ENCODE measurements around the gene TRMT11.

Gene TRMT11

DNA sequence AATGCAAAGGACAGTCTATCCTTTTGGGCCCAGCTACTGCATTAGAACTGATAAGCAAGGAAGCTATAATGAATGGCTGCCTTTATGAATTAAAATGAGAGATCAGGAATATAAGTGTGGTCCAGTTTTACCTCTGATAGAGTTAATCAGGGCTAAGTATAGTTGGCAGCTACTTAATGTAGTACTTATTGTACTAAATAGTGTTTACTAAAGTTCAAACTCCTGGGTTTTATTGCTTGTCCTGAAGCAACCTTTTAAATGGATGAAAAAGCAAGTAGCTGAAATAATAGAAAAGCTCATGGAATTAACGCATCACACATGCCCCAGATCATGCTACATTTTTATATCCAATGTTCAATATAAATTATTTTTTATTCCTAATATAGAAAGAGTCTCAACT lies 5.3 kb downstream of the TRMT11 start:
- H3K27ac ChIP-seq (ENCODE audit: low read length): no peak overlapping the region
- H3K9me3 ChIP-seq (ENCODE audit: control insufficient read depth in 2 of 2, low read length in 2 of 2): no peaks in the 10 kb centered on the region
- no peaks in the 10 kb centered on the region for H3K27me3 ChIP-seq (ENCODE audit: control insufficient read depth in 1 of 2, insufficient read depth in 2 of 2, low read length in 2 of 2)
- no peaks in the 10 kb centered on the region for H3K4me1 ChIP-seq (ENCODE audit: control insufficient read depth, insufficient read depth, low read length)
- no peak overlapping the region for H3K9ac ChIP-seq (ENCODE audit: low read length in 2 of 2)
- no peak overlapping the region for H3K4me3 ChIP-seq (ENCODE audit: low read length in 2 of 2)
- no peaks in the 10 kb centered on the region for H3K36me3 ChIP-seq (ENCODE audit: control insufficient read depth in 2 of 2, insufficient read depth in 2 of 2, low read length in 2 of 2)

DNA sequence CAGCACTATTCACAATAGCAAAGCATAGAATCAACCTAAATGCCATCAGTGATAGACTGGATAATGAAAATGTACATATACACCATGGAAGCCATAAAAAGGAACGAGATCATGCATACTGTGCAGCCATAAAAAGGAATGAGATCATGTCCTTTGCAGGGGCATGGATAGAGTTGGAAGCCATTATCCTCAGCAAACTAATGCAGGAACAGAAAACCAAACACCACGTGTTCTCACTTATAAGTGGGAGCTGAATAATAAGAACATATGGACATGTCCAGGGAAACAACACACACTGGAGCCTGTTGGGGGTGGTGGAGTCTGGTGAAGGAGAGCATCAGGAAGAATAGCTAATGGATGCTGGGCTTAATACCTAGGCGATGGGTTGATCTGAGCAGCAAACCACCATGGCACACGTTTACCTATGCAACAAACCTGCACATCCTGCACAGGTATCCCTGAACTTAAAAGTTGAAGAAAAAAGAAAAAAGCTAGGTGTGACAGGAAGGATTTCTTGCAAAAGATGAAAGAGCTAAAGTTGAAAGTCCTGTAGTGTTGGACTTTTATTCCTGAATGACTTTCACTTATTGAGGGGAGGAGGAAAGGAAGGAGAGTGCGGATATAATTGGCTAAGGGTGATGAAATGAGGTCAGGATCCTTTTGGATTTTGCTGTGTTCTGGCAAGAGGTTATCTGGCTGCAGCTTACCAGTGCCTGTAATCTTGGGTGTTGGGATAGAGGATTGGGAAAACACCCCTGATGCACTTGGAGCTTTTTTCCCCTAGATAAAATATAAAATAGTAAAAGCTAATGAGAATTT lies 8.5 kb downstream of the TRMT11 start:
- H3K9me3 ChIP-seq (ENCODE audit: control insufficient read depth in 2 of 2, low read length in 2 of 2): no peaks in the 10 kb centered on the region
- H3K4me1 ChIP-seq (ENCODE audit: control insufficient read depth, insufficient read depth, low read length): no peaks in the 10 kb centered on the region
- peaks cover 0 to 5% of the 10 kb centered on the region in 2 donors for H3K36me3 ChIP-seq (ENCODE audit: control insufficient read depth in 2 of 2, insufficient read depth in 2 of 2, low read length in 2 of 2)
- H3K27ac ChIP-seq (ENCODE audit: low read length): no peak overlapping the region
- no peak overlapping the region for H3K4me3 ChIP-seq (ENCODE audit: low read length in 2 of 2)
- no peaks in the 10 kb centered on the region for H3K27me3 ChIP-seq (ENCODE audit: control insufficient read depth in 1 of 2, insufficient read depth in 2 of 2, low read length in 2 of 2)
- H3K9ac ChIP-seq (ENCODE audit: low read length in 2 of 2): no peak overlapping the region

DNA sequence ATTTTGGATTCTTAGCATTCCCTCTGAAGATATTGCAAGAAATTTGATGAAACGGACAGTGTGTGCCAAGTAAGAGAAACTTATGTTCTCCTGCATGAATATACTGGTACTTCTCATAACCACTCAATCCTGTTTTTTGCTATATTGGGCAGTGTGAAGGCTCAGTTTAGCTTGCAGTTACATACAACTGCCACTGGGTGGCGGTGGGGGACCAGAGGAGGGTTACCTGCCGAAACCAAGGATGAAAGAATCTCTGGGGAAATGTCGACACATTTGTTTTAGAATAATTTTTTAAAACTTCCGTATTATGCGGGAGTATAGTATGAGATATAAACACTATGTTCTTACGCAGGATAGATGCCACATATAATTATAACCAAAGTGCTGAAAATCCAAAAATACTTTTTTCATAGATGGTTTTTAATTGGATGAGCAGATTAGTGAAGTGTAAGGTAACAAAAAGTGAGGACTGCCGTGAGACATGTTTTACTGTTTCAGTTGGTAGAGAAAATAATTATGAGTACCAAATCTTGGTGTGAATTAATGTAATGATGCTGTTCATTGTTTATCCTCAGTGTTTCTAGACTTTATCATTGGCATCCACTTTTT lies 9.7 kb downstream of the TRMT11 start:
- Histone ChIP-seq H3K36me3 (ENCODE audit: control insufficient read depth in 2 of 2, insufficient read depth in 2 of 2, low read length in 2 of 2) (peaks cover 0 to 5% of the 10 kb centered on the region in 2 donors), H3K4me3 (ENCODE audit: low read length in 2 of 2) (no peak overlapping the region), H3K4me1 (ENCODE audit: control insufficient read depth, insufficient read depth, low read length) (no peaks in the 10 kb centered on the region), H3K27ac (ENCODE audit: low read length) (no peak overlapping the region), H3K9me3 (ENCODE audit: control insufficient read depth in 2 of 2, low read length in 2 of 2) (no peaks in the 10 kb centered on the region), H3K27me3 (ENCODE audit: control insufficient read depth in 1 of 2, insufficient read depth in 2 of 2, low read length in 2 of 2) (no peaks in the 10 kb centered on the region), H3K9ac (ENCODE audit: low read length in 2 of 2) (no peak overlapping the region)

DNA sequence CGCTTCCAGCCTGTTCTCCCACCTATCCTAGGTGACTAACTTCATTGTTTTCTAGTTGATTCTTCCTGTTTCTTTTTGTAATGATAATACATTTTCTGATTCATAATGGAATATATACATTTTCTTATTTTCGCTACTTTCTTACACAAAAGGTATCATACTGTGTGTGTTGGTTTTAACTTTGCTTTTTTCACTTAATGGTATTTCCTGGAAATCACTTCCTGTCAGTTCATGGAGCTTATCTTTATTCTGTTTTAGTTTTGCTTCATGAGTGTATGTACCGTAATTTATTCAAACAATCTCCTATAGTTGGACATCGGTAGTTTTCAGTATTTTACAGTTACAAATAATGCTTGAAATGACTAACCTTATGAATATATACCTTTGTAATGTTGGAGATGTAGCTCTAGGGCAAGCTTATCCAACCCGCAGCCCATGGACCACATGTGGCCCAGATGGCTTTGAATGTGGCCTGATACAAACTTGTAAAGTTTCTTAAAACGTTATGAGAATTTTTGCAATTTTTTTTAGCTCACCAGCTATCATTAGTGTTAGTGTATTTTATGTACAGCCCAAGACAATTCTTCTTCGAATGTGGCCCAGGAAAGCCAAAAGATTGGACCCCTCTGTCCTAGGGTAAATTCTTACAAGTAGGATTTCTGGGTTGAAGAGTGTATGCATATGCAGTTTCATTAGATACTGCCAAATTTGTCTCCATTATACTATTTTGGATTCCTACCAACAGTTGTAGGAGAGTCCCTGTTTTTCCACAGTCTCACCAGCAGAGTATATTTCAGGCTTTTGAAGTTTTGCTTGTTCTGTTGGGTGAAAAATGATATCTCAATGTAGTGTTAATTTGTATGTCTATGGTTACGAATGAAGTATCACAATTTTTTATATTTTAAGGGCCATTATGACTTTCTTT lies 16.7 kb downstream of the TRMT11 start:
- no peaks in the 10 kb centered on the region for H3K36me3 ChIP-seq (ENCODE audit: control insufficient read depth in 2 of 2, insufficient read depth in 2 of 2, low read length in 2 of 2)
- H3K9ac ChIP-seq (ENCODE audit: low read length in 2 of 2): no peak overlapping the region
- H3K27me3 ChIP-seq (ENCODE audit: control insufficient read depth in 1 of 2, insufficient read depth in 2 of 2, low read length in 2 of 2): no peaks in the 10 kb centered on the region
- no peak overlapping the region for H3K4me3 ChIP-seq (ENCODE audit: low read length in 2 of 2)
- H3K4me1 ChIP-seq (ENCODE audit: control insufficient read depth, insufficient read depth, low read length): no peaks in the 10 kb centered on the region
- H3K9me3 ChIP-seq (ENCODE audit: control insufficient read depth in 2 of 2, low read length in 2 of 2): no peaks in the 10 kb centered on the region
- H3K27ac ChIP-seq (ENCODE audit: low read length): no peak overlapping the region

DNA sequence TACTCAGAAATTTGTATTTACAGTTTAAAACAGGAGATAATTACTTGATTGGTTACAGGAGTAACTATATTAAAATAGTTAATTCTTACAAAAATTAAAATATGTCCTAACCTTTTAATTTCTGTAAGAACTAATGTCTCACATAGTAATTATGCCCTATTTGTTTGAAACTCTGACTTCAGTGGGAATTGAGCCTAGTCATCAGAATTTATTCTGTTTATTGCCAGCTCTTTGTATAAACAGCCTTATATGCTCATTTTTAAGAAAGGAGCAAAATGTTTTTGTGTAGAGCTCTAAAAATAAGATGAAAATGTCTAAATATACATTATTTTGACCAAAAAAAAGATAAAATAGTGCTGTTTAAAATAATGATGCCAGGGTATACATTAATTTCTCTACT lies 21.5 kb downstream of the TRMT11 start:
- no peak overlapping the region for H3K27ac ChIP-seq (ENCODE audit: low read length)
- H3K36me3 ChIP-seq (ENCODE audit: control insufficient read depth in 2 of 2, insufficient read depth in 2 of 2, low read length in 2 of 2): peaks cover 12 to 22% of the 10 kb centered on the region in 2 donors
- no peaks in the 10 kb centered on the region for H3K9me3 ChIP-seq (ENCODE audit: control insufficient read depth in 2 of 2, low read length in 2 of 2)

DNA sequence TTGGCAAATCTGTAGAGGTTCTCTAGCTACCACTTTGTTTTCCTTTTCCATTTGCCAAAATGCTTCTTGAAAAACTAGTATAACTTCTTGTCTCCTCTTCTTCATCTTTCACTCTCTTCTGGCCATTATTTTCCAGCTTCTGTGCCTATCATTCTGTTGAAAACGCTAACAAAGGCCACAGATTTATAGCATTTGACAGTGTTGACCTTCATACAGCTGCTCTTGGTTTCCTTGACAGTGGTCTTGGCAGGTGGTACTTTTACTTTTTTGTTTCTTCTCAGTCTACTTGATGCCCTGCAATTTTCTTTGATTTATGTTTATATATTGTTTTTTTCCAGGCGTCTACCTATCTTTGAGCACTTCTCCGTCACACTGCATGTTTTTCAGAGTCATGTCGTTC lies 23.7 kb downstream of the TRMT11 start:
- peaks cover 14 to 30% of the 10 kb centered on the region in 2 donors for H3K36me3 ChIP-seq (ENCODE audit: control insufficient read depth in 2 of 2, insufficient read depth in 2 of 2, low read length in 2 of 2)
- no peak overlapping the region for H3K27ac ChIP-seq (ENCODE audit: low read length)
- H3K4me1 ChIP-seq (ENCODE audit: control insufficient read depth, insufficient read depth, low read length): no peaks in the 10 kb centered on the region
- no peaks in the 10 kb centered on the region for H3K9me3 ChIP-seq (ENCODE audit: control insufficient read depth in 2 of 2, low read length in 2 of 2)
- no peak overlapping the region for H3K9ac ChIP-seq (ENCODE audit: low read length in 2 of 2)
- no peak overlapping the region for H3K4me3 ChIP-seq (ENCODE audit: low read length in 2 of 2)
- no peaks in the 10 kb centered on the region for H3K27me3 ChIP-seq (ENCODE audit: control insufficient read depth in 1 of 2, insufficient read depth in 2 of 2, low read length in 2 of 2)

More for the DNA sequence above, 21.5 kb downstream of the TRMT11 start:
- H3K9ac ChIP-seq (ENCODE audit: low read length in 2 of 2): no peak overlapping the region
- no peak overlapping the region for H3K4me3 ChIP-seq (ENCODE audit: low read length in 2 of 2)
- no peaks in the 10 kb centered on the region for H3K4me1 ChIP-seq (ENCODE audit: control insufficient read depth, insufficient read depth, low read length)
- no peaks in the 10 kb centered on the region for H3K27me3 ChIP-seq (ENCODE audit: control insufficient read depth in 1 of 2, insufficient read depth in 2 of 2, low read length in 2 of 2)

DNA sequence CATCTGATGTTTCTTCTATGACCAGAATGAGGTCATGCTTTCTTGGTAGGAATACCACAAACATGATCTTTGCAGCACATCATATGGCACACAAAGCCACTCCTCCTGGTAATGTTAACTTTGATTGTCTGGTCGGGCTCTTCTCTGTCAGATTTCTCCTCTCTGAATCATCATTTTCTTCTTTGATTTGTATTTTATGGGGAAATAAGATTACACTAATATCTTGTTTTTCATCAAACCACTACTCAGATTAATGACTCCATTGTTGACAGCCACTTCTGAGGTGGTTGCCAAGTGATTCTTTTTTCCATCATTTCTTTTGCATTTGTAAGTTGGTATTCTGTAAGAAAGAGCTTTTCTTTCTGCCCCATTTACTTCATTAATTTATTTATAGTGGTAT lies 29.5 kb downstream of the TRMT11 start:
- Histone ChIP-seq H3K9ac (ENCODE audit: low read length in 2 of 2) (no peak overlapping the region), H3K36me3 (ENCODE audit: control insufficient read depth in 2 of 2, insufficient read depth in 2 of 2, low read length in 2 of 2) (peaks cover 12 to 38% of the 10 kb centered on the region in 2 donors), H3K27ac (ENCODE audit: low read length) (no peak overlapping the region), H3K27me3 (ENCODE audit: control insufficient read depth in 1 of 2, insufficient read depth in 2 of 2, low read length in 2 of 2) (no peaks in the 10 kb centered on the region), H3K4me1 (ENCODE audit: control insufficient read depth, insufficient read depth, low read length) (no peaks in the 10 kb centered on the region), H3K9me3 (ENCODE audit: control insufficient read depth in 2 of 2, low read length in 2 of 2) (no peaks in the 10 kb centered on the region), H3K4me3 (ENCODE audit: low read length in 2 of 2) (no peak overlapping the region)

DNA sequence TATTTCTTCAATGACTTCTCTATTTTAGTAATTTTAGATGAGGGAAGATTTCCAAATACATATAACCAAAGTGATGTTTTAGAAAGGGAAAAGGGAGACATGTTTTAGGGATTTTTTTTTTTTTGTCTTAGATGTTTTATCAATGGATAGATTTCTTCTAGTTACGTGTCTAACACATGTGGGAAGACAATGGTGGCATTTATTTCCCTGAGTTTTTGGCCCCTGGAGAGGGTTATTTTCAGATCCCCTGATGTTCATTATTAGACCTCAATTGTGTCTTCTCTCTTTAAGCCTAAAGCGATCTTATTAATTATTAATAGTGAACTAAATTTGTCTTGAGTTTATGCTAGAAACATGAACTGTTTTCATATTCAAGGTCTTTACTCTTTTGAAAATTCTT lies 30.3 kb downstream of the TRMT11 start:
- H3K36me3 ChIP-seq (ENCODE audit: control insufficient read depth in 2 of 2, insufficient read depth in 2 of 2, low read length in 2 of 2): peaks cover 9 to 40% of the 10 kb centered on the region in 2 donors
- no peaks in the 10 kb centered on the region for H3K4me1 ChIP-seq (ENCODE audit: control insufficient read depth, insufficient read depth, low read length)
- H3K9ac ChIP-seq (ENCODE audit: low read length in 2 of 2): no peak overlapping the region
- no peak overlapping the region for H3K4me3 ChIP-seq (ENCODE audit: low read length in 2 of 2)
- no peak overlapping the region for H3K27ac ChIP-seq (ENCODE audit: low read length)
- no peaks in the 10 kb centered on the region for H3K9me3 ChIP-seq (ENCODE audit: control insufficient read depth in 2 of 2, low read length in 2 of 2)
- no peaks in the 10 kb centered on the region for H3K27me3 ChIP-seq (ENCODE audit: control insufficient read depth in 1 of 2, insufficient read depth in 2 of 2, low read length in 2 of 2)

DNA sequence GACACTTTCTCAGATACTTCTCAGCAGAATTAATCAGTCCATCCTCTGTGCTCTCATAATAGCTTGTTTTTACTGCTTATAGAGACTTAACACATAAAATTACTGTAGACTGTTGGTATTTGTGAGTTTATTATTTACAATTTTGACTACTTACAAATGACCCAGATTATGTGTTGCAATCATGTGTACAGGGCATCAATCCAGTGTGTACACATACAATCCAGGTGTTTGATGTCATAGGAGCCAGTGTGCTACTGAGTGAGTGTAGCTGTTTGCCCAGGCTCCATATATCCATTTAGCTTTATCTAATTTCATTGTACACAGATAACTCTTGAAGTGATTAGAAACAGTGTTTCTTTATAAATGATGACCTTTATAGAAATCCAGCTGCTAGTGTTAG lies 31.3 kb downstream of the TRMT11 start:
- H3K9me3 ChIP-seq (ENCODE audit: control insufficient read depth in 2 of 2, low read length in 2 of 2): no peaks in the 10 kb centered on the region
- no peaks in the 10 kb centered on the region for H3K27me3 ChIP-seq (ENCODE audit: control insufficient read depth in 1 of 2, insufficient read depth in 2 of 2, low read length in 2 of 2)
- no peak overlapping the region for H3K27ac ChIP-seq (ENCODE audit: low read length)
- peaks cover 5 to 37% of the 10 kb centered on the region in 2 donors for H3K36me3 ChIP-seq (ENCODE audit: control insufficient read depth in 2 of 2, insufficient read depth in 2 of 2, low read length in 2 of 2)
- H3K4me3 ChIP-seq (ENCODE audit: low read length in 2 of 2): no peak overlapping the region
- no peaks in the 10 kb centered on the region for H3K4me1 ChIP-seq (ENCODE audit: control insufficient read depth, insufficient read depth, low read length)
- no peak overlapping the region for H3K9ac ChIP-seq (ENCODE audit: low read length in 2 of 2)

DNA sequence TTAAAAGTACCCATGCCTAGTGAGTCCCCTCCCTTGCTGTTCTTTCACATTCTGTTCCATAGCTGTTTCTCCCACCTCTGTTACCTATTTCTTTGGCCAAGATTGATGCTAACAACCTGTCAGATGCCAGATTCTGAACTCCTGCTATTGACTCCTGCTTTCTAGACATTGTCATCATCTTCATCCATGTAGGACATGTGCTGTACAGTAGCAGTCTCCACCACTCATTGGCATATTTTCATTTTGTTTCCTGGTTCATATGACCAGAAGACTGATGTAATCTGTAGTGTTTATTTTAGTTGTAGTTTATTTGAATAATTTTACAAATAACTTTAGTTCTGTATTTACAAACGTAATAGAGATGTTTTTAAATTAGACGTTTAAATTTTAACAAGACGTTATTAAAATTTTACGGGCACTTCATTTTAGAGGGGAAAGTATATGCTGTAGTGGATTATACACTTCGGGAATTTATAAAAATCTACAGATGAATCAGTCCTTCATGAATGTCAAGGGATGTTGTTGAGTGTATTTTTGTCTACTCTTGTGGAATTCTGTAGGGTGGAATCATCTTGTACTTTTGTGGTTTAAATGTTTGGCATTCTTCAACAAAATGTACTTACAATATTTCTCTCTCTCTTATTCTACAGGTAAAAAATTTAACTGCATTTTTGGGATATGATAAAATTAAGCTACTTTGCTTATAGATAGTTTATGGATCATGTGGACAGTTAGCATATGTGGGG lies 34.1 kb downstream of the TRMT11 start:
- no peak overlapping the region for H3K9ac ChIP-seq (ENCODE audit: low read length in 2 of 2)
- H3K27me3 ChIP-seq (ENCODE audit: control insufficient read depth in 1 of 2, insufficient read depth in 2 of 2, low read length in 2 of 2): no peaks in the 10 kb centered on the region
- no peak overlapping the region for H3K27ac ChIP-seq (ENCODE audit: low read length)
- H3K4me3 ChIP-seq (ENCODE audit: low read length in 2 of 2): no peak overlapping the region
- H3K36me3 ChIP-seq (ENCODE audit: control insufficient read depth in 2 of 2, insufficient read depth in 2 of 2, low read length in 2 of 2): peaks cover 6 to 30% of the 10 kb centered on the region in 2 donors
- no peaks in the 10 kb centered on the region for H3K9me3 ChIP-seq (ENCODE audit: control insufficient read depth in 2 of 2, low read length in 2 of 2)
- H3K4me1 ChIP-seq (ENCODE audit: control insufficient read depth, insufficient read depth, low read length): no peaks in the 10 kb centered on the region
